Astrocyte (in vitro differentiated cells and primary cell): ENCODE data around the gene EXOC3. TPM values are rescaled to one million over a fixed set of nuclear protein-coding genes. Genes with fewer than 3 reads are reported as not detected.

ENCODE experiments used
- DNase-seq: peaks from one replicate; pipeline ENCODE4 v3.0.0-alpha.2; 2010; ENCODE audit warnings: low read depth
- FAIRE-seq: peaks from 2 replicates; lab custom pipeline; 2011; peaks lifted over from hg19 to GRCh38; lab: Jason Lieb, UNC
- H2AFZ ChIP-seq: 2 replicates; pipeline ENCODE4 v1.6.0; 2012; ENCODE audit warnings: low read depth, low read length, inconsistent platforms
- H3K27ac ChIP-seq: 2 replicates; pipeline ENCODE4 v1.5.1; 2011; ENCODE audit warnings: low read depth, low read length, inconsistent platforms
- H3K27me3 ChIP-seq: 2 replicates; pipeline ENCODE4 v1.6.0; 2011; ENCODE audit warnings: low read length, inconsistent platforms; ENCODE audit not compliant: insufficient read depth
- H3K36me3 ChIP-seq: 2 replicates; pipeline ENCODE4 v1.5.1; 2011; ENCODE audit warnings: low read length, inconsistent platforms; ENCODE audit not compliant: insufficient read depth
- H3K4me1 ChIP-seq: 2 replicates; pipeline ENCODE4 v1.5.1; 2011; ENCODE audit warnings: low read length, inconsistent platforms; ENCODE audit not compliant: insufficient read depth
- H3K4me2 ChIP-seq: 2 replicates; pipeline ENCODE4 v1.6.0; 2012; ENCODE audit warnings: low read length, inconsistent platforms
- H3K4me3 ChIP-seq: 2 replicates; pipeline ENCODE4 v1.5.1; 2011; ENCODE audit warnings: low read depth, mild to moderate bottlenecking, low read length, inconsistent platforms; ENCODE audit not compliant: insufficient read depth
- H3K79me2 ChIP-seq: 2 replicates; pipeline ENCODE4 v1.6.0; 2012; ENCODE audit warnings: mild to moderate bottlenecking, low read length, inconsistent platforms; ENCODE audit not compliant: insufficient read depth
- H3K9ac ChIP-seq: 2 replicates; pipeline ENCODE4 v1.6.0; 2012; ENCODE audit warnings: mild to moderate bottlenecking, low read length, inconsistent platforms
- H3K9me3 ChIP-seq: 2 replicates; pipeline ENCODE4 v1.5.1; 2012; ENCODE audit warnings: low read depth, mild to moderate bottlenecking, low read length, inconsistent platforms; ENCODE audit not compliant: insufficient read depth
- H4K20me1 ChIP-seq: 2 replicates; pipeline ENCODE4 v1.6.0; 2012; ENCODE audit warnings: low read length, inconsistent platforms; ENCODE audit not compliant: insufficient read depth
- H3K27ac Mint-ChIP-seq: one replicate; pipeline ENCODE4 v1.8.0; 2021; ENCODE audit warnings: mild to moderate bottlenecking, mixed read lengths; ENCODE audit not compliant: unreplicated experiment
- H3K27me3 Mint-ChIP-seq: one replicate; pipeline ENCODE4 v1.8.0; 2021; ENCODE audit warnings: low read depth, mixed read lengths; ENCODE audit not compliant: unreplicated experiment
- H3K36me3 Mint-ChIP-seq: one replicate; pipeline ENCODE4 v1.8.0; 2021; ENCODE audit warnings: low read depth, mixed read lengths; ENCODE audit not compliant: unreplicated experiment
- H3K4me1 Mint-ChIP-seq: one replicate; pipeline ENCODE4 v1.8.0; 2021; ENCODE audit warnings: low read depth, mixed read lengths; ENCODE audit not compliant: unreplicated experiment
- H3K4me3 Mint-ChIP-seq: one replicate; pipeline ENCODE4 v1.8.0; 2021; ENCODE audit warnings: mild to moderate bottlenecking, moderate library complexity, mixed read lengths; ENCODE audit not compliant: unreplicated experiment
- H3K9me3 Mint-ChIP-seq: one replicate; pipeline ENCODE4 v1.8.0; 2021; ENCODE audit warnings: mild to moderate bottlenecking, mixed read lengths; ENCODE audit not compliant: unreplicated experiment
- EZH2 ChIP-seq: IDR thresholded peaks from 2 replicates; pipeline ENCODE4 v1.6.1; 2012; ENCODE audit warnings: mild to moderate bottlenecking, low read length, inconsistent platforms; ENCODE audit not compliant: insufficient read depth
- total RNA-seq: library from RNA; stranded (reverse); gene quantifications from 2 replicates; pipeline ENCODE4 v1.2.1, GENCODE V29; 2021
- TF ChIP-seq, protein P1 (sequence below): IDR thresholded peaks from 2 replicates; pipeline ENCODE4 v1.5.1; 2011; ENCODE audit warnings: low read depth, mild to moderate bottlenecking, inconsistent platforms, low read length, moderate library complexity; ENCODE audit not compliant: insufficient read depth

The EXOC3 gene
- total RNA-seq, 1 donor from 2014 or later: 37.9 TPM

DNA sequence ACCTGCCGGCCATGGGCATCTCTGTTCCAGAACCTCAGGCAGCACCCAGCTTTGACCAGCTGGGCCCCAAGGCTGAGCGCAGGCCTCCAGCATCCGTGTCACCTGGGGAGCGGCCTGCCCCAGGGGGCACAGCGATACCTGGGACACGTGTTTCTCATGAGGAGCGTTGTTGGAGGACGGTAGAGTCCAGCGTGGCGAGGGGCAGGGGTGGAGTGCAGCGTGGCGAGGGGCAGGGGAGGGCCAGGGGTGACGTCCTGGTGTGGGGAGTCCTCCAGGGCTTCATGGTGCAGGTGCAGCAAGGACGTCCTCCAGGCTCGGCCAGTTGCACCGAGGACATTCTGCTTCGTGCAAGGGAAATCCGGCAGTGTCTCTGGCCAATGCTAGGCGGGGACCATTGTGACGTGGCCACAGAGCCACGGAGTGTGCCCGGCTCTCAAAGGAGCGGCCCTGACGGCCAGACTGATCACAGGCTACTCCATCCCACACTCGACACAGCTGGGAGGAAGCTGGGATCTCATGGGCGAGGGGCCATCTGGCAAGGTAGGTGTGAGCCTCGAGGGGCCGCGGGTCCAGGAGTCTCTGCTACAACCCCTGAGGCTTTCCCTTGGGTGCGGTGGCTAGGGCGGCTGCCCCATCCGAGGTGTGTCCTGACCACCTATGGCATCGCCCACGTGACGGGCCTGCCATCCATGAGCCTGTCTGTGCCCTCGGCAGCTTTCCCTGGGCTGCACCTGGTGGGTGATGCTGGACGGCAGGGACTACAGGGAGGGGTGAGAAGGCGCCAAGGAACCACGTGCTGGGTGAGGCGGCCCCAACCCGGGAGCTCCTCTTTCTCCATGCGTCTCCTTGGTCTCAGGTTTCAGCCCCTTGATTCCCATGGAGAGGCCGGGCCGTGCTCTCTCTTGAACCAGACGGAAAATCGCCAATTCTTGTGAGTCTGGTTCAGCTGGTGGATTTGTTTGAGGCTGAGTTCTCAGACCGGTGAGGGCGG lies 47.4 kb downstream of the EXOC3 start:
- no peaks in the 10 kb centered on the region for H3K36me3 ChIP-seq
- DNase-seq (no peak), FAIRE-seq (no peak)
- no peak overlapping the region for H3K4me3 ChIP-seq
- no peaks in the 10 kb centered on the region for H3K79me2 ChIP-seq
- Mint-ChIP-seq H3K36me3 (no peaks in the 10 kb centered on the region), H3K27ac (no peak overlapping the region), H3K27me3 (peaks cover 24% of the 10 kb centered on the region), H3K9me3 (no peaks in the 10 kb centered on the region), H3K4me1 (no peaks in the 10 kb centered on the region), H3K4me3 (no peak overlapping the region)
- H4K20me1 ChIP-seq: no peaks in the 10 kb centered on the region
- no peak overlapping the region for H2AFZ ChIP-seq
- H3K9me3 ChIP-seq: no peaks in the 10 kb centered on the region
- no peak overlapping the region for H3K27ac ChIP-seq
- H3K4me2 ChIP-seq: no peak overlapping the region
- H3K27me3 ChIP-seq: peaks cover 2% of the 10 kb centered on the region
- H3K9ac ChIP-seq: no peak overlapping the region
- TF ChIP-seq EZH2: no peak
- TF ChIP-seq, protein P1, sequence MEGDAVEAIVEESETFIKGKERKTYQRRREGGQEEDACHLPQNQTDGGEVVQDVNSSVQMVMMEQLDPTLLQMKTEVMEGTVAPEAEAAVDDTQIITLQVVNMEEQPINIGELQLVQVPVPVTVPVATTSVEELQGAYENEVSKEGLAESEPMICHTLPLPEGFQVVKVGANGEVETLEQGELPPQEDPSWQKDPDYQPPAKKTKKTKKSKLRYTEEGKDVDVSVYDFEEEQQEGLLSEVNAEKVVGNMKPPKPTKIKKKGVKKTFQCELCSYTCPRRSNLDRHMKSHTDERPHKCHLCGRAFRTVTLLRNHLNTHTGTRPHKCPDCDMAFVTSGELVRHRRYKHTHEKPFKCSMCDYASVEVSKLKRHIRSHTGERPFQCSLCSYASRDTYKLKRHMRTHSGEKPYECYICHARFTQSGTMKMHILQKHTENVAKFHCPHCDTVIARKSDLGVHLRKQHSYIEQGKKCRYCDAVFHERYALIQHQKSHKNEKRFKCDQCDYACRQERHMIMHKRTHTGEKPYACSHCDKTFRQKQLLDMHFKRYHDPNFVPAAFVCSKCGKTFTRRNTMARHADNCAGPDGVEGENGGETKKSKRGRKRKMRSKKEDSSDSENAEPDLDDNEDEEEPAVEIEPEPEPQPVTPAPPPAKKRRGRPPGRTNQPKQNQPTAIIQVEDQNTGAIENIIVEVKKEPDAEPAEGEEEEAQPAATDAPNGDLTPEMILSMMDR: no peak
- H3K4me1 ChIP-seq: no peaks in the 10 kb centered on the region

DNA sequence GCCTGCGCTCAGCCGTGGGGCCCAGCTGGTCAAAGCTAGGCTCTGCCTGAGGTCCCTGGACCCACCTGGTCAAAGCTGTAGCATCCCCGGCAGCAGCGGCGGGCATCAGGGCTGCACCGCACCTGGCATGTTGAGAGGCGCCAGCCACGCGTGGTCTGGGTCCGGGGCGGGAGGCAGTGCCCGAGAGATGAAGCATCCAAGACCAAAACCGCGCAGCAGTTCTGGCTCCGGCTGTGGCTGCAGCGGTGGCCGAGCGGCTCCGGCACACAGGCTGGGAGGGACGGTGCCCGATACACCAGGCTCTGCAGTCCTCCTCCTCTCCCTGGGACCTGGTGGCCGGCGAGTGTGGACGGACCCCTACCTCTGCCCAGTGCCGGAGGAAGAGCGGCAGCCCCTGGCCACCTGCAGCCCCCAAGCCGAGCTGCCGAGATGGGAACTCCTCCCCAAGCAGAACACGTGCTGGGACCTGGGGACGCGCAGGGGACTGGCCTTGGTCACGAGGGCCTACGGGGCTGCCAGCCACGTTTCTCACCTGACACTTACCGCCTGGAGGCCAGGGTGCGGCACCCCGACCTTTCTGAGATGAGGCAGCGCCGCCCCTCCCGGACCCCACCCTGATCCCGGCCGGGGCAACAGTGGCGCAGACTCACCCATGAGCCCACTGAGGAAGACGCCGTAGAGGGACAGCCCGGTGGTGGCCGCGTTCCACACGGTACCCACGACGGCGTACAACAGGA lies 48.3 kb downstream of the EXOC3 start:
- no peaks in the 10 kb centered on the region for H4K20me1 ChIP-seq
- H2AFZ ChIP-seq: no peak overlapping the region
- H3K4me3 Mint-ChIP-seq: no peak overlapping the region
- TF ChIP-seq, protein P1: no peak
- TF ChIP-seq EZH2: no peak
- H3K4me3 ChIP-seq: no peak overlapping the region
- H3K4me2 ChIP-seq: no peak overlapping the region
- H3K36me3 Mint-ChIP-seq: no peaks in the 10 kb centered on the region
- H3K9me3 Mint-ChIP-seq: no peaks in the 10 kb centered on the region
- no peaks in the 10 kb centered on the region for H3K4me1 Mint-ChIP-seq
- no peaks in the 10 kb centered on the region for H3K4me1 ChIP-seq
- H3K9me3 ChIP-seq: no peaks in the 10 kb centered on the region
- H3K27ac ChIP-seq: no peak overlapping the region
- FAIRE-seq (no peak), DNase-seq (no peak)
- H3K27ac Mint-ChIP-seq: no peak overlapping the region
- no peaks in the 10 kb centered on the region for H3K79me2 ChIP-seq
- H3K9ac ChIP-seq: no peak overlapping the region
- peaks cover 2% of the 10 kb centered on the region for H3K27me3 ChIP-seq
- no peaks in the 10 kb centered on the region for H3K36me3 ChIP-seq
- peaks cover 28% of the 10 kb centered on the region for H3K27me3 Mint-ChIP-seq
